Heart left ventricle (tissue), 16 donors: Measurements from ENCODE around the gene MRPL18. TPM values are rescaled to one million over a fixed set of nuclear protein-coding genes. Genes with fewer than 3 reads are reported as not detected.

Source experiments
- ATAC-seq, 4 donors: fragments of 200-7000 bp; cut with Tn5 transposase; one replicate each; pipeline ENCODE4 v1.9.1; 2020 to 2022; ENCODE audit warnings: moderate library complexity in 4 of 4, mild to moderate bottlenecking in 3 of 4, moderate number of reproducible peaks in 1 of 4
- DNase-seq, 5 donors: peaks; one replicate each; pipeline ENCODE4 v3.0.0-alpha.2; 2020
- H3K27ac ChIP-seq, 12 donors: fragments of 200-600 bp; sonication (generic) in 4 of 12; one replicate each; pipeline versions ENCODE4 v1.5.0 to v1.8.0; 2016 to 2022; ENCODE audit warnings: mild to moderate bottlenecking in 2 of 12
- H3K27me3 ChIP-seq, 9 donors: fragments of 200-600 bp; sonication (generic) in 2 of 9; one replicate each; pipeline versions ENCODE4 v1.5.1 to v1.8.0; 2016 to 2022; ENCODE audit warnings: mild to moderate bottlenecking in 3 of 9
- H3K36me3 ChIP-seq, 9 donors: fragments of 200-600 bp; sonication (generic) in 2 of 9; one replicate each; pipeline versions ENCODE4 v1.5.0 to v1.8.0; 2018 to 2022; ENCODE audit warnings: mild to moderate bottlenecking in 2 of 9
- H3K4me1 ChIP-seq, 12 donors: fragments of 200-600 bp; sonication (generic) in 4 of 12; one replicate each; pipeline versions ENCODE4 v1.5.0 to v1.8.0; 2016 to 2022; ENCODE audit warnings: mild to moderate bottlenecking in 3 of 12
- H3K4me3 ChIP-seq, 12 donors: fragments of 200-600 bp; sonication (generic) in 4 of 12; one replicate each; pipeline versions ENCODE4 v1.5.0 to v1.8.0; 2017 to 2022; ENCODE audit warnings: mild to moderate bottlenecking in 9 of 12, moderate library complexity in 4 of 12
- H3K9me3 ChIP-seq, 12 donors: fragments of 200-600 bp; sonication (generic) in 4 of 12; one replicate each; pipeline versions ENCODE4 v1.5.0 to v1.8.0; 2016 to 2022; ENCODE audit warnings: mild to moderate bottlenecking in 1 of 12
- CTCF ChIP-seq, 12 donors: fragments of 200-600 bp; sonication (generic) in 4 of 12; IDR thresholded peaks; one replicate each; pipeline versions ENCODE4 v1.5.0 to v1.8.0; 2018 to 2022; ENCODE audit warnings: antibody characterized with exemption in 12 of 12, mild to moderate bottlenecking in 5 of 12
- POLR2A ChIP-seq, 2 donors: fragments of 450-650 bp; IDR thresholded peaks; one replicate each; pipeline ENCODE4 v1.6.1; 2017; ENCODE audit warnings: antibody characterized with exemption in 2 of 2, mild to moderate bottlenecking in 2 of 2, moderate library complexity in 2 of 2
- WGBS, 4 donors: extraction: QIAGEN DNeasy Blood & Tissue Kit in 2 of 4; methylation state at CpG; one replicate each; pipeline versions ENCODE4 v1.1.5 to v1.1.7; 2013 to 2018; 5-methylcytosine and 5-hydroxymethylcytosine counted together
- intact Hi-C, 10 donors: fragments of 100-400 bp; cut with DNase I; formaldehyde crosslinking; loops; one replicate each; pipeline versions ENCODE4 v1.11.1 to v1.14.2; 2022
- polyA plus RNA-seq, 2 donors: library from polyadenylated mRNA; stranded (reverse); fragments of 200-250 nt; gene quantifications; one replicate each; pipeline ENCODE4 v1.2.3, GENCODE V29; 2013
- total RNA-seq, 9 donors: library from RNA; depleted of rRNA in 2 of 9; stranded (reverse); fragments of >200 nt in 2 of 9; fragmentation: NEBNext Ultra II Directional in 3 of 9; extraction: Animal tissue kit (Norgen Biotek cat#: 25700) in 3 of 9; gene quantifications; one replicate each; pipeline versions ENCODE4 v1.1.0 to v1.2.4, GENCODE V29; 2016 to 2023
- donor health status: ischemic (EF 13 %, LVEDD 7.1; RV severe dilation, severe dysfunction).
- donor health status: healthy with polysubstance abuse.
- donor health status: DM: no; HTN: yes; CAD: no.
- donor health status: DM: no; HTN: no; CAD: no.
- donor health status: ischemic (EF 25% LVEDD 6.9; RV normal size, moderate dysfunction).
- donor health status: ischemic (EF 25% LVEDD 5.7; RV mildly dilated, moderate dysfunction).
- donor health status: healthy.
- donor health status: DM: yes; HTN: yes; CAD: no.
- donor health status: ischemic (EF 35%, LVEDD 5.7; RV mildly dilated, moderate dysfunction).
- donor health status: nonischemic (EF 11% LVEDD 7.7; RV severe dilation, severe dysfunction).
- donor health status: DM: yes; HTN: yes; CAD: no.
- donor health status: PGD.
- donor health status: ischemic (EF 29% LVEDD 5.4; RV normal size, mild dysfunction).
- donor health status: nonischemic (EF 23%, LVEDD 6.1; RV moderate dilation, normal function).

The MRPL18 gene
- total and polyA plus RNA-seq, 11 donors: 52.4 to 145 (median 61.8) TPM

- no peak for ATAC-seq
- Histone ChIP-seq H3K9me3 (no peaks in the 10 kb centered on the region), H3K4me3 (no peak overlapping the region), H3K27me3 (no peaks in the 10 kb centered on the region), H3K36me3 (no peaks in the 10 kb centered on the region), H3K4me1 (peaks cover 0 to 3% (median 0%) of the 10 kb centered on the region in 12 donors), H3K27ac (no peak overlapping the region)
- 72 to 81% (median 77%) methylated on average over 4 of the region's 4 CpGs for WGBS, 4 donors
- no peak for DNase-seq
- intact Hi-C loops: no loop called here
- TF ChIP-seq POLR2A (IDR thresholded peaks at IDR 0.05) (no peak), CTCF (IDR thresholded peaks at IDR 0.05) (peak in 2 of 12 donors; percentile 10 to 20)
These were observed 51.8 kb downstream of the MRPL18 start for GRCh38 chr6:159842035-159842434.

DNA sequence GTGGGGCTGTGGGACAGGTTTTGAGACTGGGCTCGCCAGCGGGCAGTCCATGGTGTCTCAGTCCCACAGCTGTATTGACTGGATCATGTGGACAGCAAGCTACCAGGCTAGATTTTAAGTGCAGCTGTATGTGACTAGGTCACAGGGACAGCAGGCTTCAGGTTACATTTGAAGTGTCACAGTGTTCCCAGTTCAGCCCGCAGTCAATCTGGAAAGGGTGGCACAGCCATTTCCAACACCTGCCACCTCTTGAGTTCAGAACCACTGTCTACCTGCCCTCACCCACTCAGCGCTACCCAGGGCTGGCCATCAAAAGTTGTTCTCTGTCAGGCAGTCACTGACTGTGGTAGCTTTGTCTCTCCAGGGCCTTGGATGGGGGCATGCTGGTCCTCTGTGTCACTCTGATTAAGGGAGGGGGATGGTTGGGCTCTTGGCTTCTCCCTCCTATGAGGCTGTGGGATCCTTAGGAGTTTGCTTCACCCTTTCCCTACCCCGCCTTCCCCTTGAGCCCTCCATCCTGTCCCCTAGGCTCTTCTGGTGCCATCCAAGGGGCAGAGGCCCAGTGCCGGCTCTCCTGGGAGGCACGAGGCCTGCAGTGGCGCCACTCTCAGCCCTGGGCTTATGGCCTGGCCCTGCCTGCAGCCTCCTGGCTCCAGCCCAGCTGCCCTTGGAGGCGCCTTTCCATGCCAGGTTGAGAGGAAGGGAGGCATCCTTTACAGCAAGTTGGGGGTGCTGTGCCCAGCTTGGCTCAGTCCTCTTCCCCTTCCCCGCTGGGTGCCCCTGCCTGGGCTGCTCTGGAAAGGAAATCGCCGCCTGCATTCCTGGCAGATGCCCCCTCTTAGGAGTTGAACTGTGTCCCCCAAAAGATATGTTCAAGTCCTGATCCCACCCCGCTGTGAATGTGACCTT lies 54.7 kb downstream of the MRPL18 start:
- H3K27ac ChIP-seq: no peak overlapping the region
- WGBS, 4 donors: 78 to 88% (median 81%) methylated on average over 12 to 13 of the region's 13 CpGs
- TF ChIP-seq POLR2A (IDR thresholded peaks at IDR 0.05): no peak
- no peak for TF ChIP-seq CTCF (IDR thresholded peaks at IDR 0.05)
- DNase-seq: no peak
- intact Hi-C loops: no loop called here
- peak in 1 of 4 donors; percentile 33 for ATAC-seq
- H3K27me3 ChIP-seq: no peaks in the 10 kb centered on the region
- H3K4me1 ChIP-seq: no peaks in the 10 kb centered on the region
- H3K9me3 ChIP-seq: peaks cover 0 to 8% (median 0%) of the 10 kb centered on the region in 12 donors
- no peaks in the 10 kb centered on the region for H3K36me3 ChIP-seq
- H3K4me3 ChIP-seq: no peak overlapping the region

Other genes starting within 250 kb of the MRPL18 start
- 1,000 to 10,000 TPM in 1 of 9 donors, 100 to 1,000 TPM in 8; 599 to 1,000 (median 741) TPM for gene SOD2, start 97.2 kb upstream of the MRPL18 start, total RNA-seq
- 100 to 1,000 TPM; 263 to 459 TPM for gene SOD2, start 97.2 kb upstream of the MRPL18 start, polyA plus RNA-seq
- gene WTAP, start 63.0 kb upstream of the MRPL18 start, total RNA-seq: 10 to 100 TPM; 39.0 to 70.2 (median 48.2) TPM
- gene WTAP, start 63.0 kb upstream of the MRPL18 start, polyA plus RNA-seq: 10 to 100 TPM; 30.7 to 75.3 TPM
- gene ACAT2, start 28.4 kb upstream of the MRPL18 start, total RNA-seq: 1 to 10 TPM; 1.3 to 9.9 (median 7.3) TPM
- gene ACAT2, start 28.4 kb upstream of the MRPL18 start, polyA plus RNA-seq: 10 to 100 TPM in 1 of 2 donors, 1 to 10 TPM in 1; 2.8 to 18.1 TPM
- 100 to 1,000 TPM; 107 to 184 (median 142) TPM for gene TCP1, start 865 bp upstream of the MRPL18 start, total RNA-seq
- 100 to 1,000 TPM in 1 of 2 donors, 10 to 100 TPM in 1; 89.2 to 241 TPM for gene TCP1, start 865 bp upstream of the MRPL18 start, polyA plus RNA-seq
- gene PNLDC1, start 9.8 kb downstream of the MRPL18 start, total RNA-seq: under 1 TPM in 4 of 9 donors, not detected in 5; 0.19 to 0.67 (median 0.26) TPM
- gene PNLDC1, start 9.8 kb downstream of the MRPL18 start, polyA plus RNA-seq: under 1 TPM in 1 of 2 donors, not detected in 1; 0.04 TPM
- gene MAS1, start 100.5 kb downstream of the MRPL18 start, total RNA-seq: under 1 TPM in 2 of 9 donors, not detected in 7; 0.05 to 0.08 TPM
- gene MAS1, start 100.5 kb downstream of the MRPL18 start, polyA plus RNA-seq: not detected
- 100 to 1,000 TPM in 2 of 9 donors, 10 to 100 TPM in 7; 49.3 to 111 (median 74.0) TPM for gene IGF2R, start 178.6 kb downstream of the MRPL18 start, total RNA-seq
- gene IGF2R, start 178.6 kb downstream of the MRPL18 start, polyA plus RNA-seq: 10 to 100 TPM; 15.4 to 38.0 TPM